Ectodermal cell (in vitro differentiated cells): ENCODE measurements around the gene NPC1L1.

Experiments used
- H3K27ac ChIP-seq: 2 replicates; pipeline ENCODE4 v1.7.0; 2013; ENCODE audit warnings: mild to moderate bottlenecking, low read depth, low read length; ENCODE audit not compliant: insufficient read depth, poor library complexity, severe bottlenecking
- H3K27me3 ChIP-seq: 2 replicates; pipeline ENCODE4 v1.7.0; 2013; ENCODE audit warnings: mild to moderate bottlenecking, low read length; ENCODE audit not compliant: insufficient read depth, control insufficient read depth, poor library complexity, severe bottlenecking
- H3K36me3 ChIP-seq: one replicate; pipeline ENCODE4 v1.7.0; 2013; ENCODE audit warnings: low read length; ENCODE audit not compliant: control insufficient read depth, insufficient read depth
- H3K4me1 ChIP-seq: one replicate; pipeline ENCODE4 v1.7.0; 2013; ENCODE audit warnings: low read length; ENCODE audit not compliant: control insufficient read depth, insufficient read depth
- H3K4me3 ChIP-seq: 2 replicates; pipeline ENCODE4 v1.7.0; 2013; ENCODE audit warnings: low read depth, low read length, control low read depth; ENCODE audit not compliant: insufficient read depth
- H3K9me3 ChIP-seq: 2 replicates; pipeline ENCODE4 v1.7.0; 2013; ENCODE audit warnings: mild to moderate bottlenecking, low read length, moderate library complexity; ENCODE audit not compliant: control insufficient read depth
- WGBS, 2 experiments: methylation state at CpG; one replicate each; pipeline ENCODE4 v1.1.7; 2013; ENCODE audit warnings: missing lambda C conversion rate in 2 of 2; 5-methylcytosine and 5-hydroxymethylcytosine counted together

Gene NPC1L1

GRCh38 chr7:44549457-44549856 lies 8.3 kb upstream of the NPC1L1 start:
- Histone ChIP-seq H3K9me3 (no peaks in the 10 kb centered on the region), H3K36me3 (no peaks in the 10 kb centered on the region), H3K4me1 (no peaks in the 10 kb centered on the region), H3K27me3 (no peaks in the 10 kb centered on the region), H3K27ac (no peak overlapping the region), H3K4me3 (no peak overlapping the region)
- WGBS, 2 experiments = 68 to 84% methylated on average over 3 of the region's 3 CpGs

GRCh38 chr7:44548893-44549292 lies 7.8 kb upstream of the NPC1L1 start:
- no peaks in the 10 kb centered on the region for H3K9me3 ChIP-seq
- no peak overlapping the region for H3K27ac ChIP-seq
- H3K36me3 ChIP-seq = no peaks in the 10 kb centered on the region
- no peaks in the 10 kb centered on the region for H3K4me1 ChIP-seq
- 80 to 85% methylated on average over 1 to 2 of the region's 3 CpGs for WGBS, 2 experiments
- H3K27me3 ChIP-seq = no peaks in the 10 kb centered on the region
- no peak overlapping the region for H3K4me3 ChIP-seq

GRCh38 chr7:44547536-44548231 lies 6.6 kb upstream of the NPC1L1 start:
- Histone ChIP-seq H3K27me3 (no peaks in the 10 kb centered on the region), H3K36me3 (no peaks in the 10 kb centered on the region), H3K27ac (no peak overlapping the region), H3K9me3 (no peaks in the 10 kb centered on the region), H3K4me1 (no peaks in the 10 kb centered on the region), H3K4me3 (no peak overlapping the region)
- 74 to 75% methylated on average over 6 of the region's 6 CpGs for WGBS, 2 experiments

GRCh38 chr7:44541876-44542610 lies 913 bp upstream of the NPC1L1 start:
- Histone ChIP-seq H3K27me3 (no peaks in the 10 kb centered on the region), H3K27ac (no peak overlapping the region), H3K36me3 (no peaks in the 10 kb centered on the region), H3K4me1 (no peaks in the 10 kb centered on the region), H3K9me3 (no peaks in the 10 kb centered on the region), H3K4me3 (no peak overlapping the region)
- WGBS, 2 experiments = 89 to 94% methylated on average over 6 of the region's 6 CpGs

GRCh38 chr7:44540592-44541027 lies 520 bp downstream of the NPC1L1 start:
- Histone ChIP-seq H3K9me3 (no peaks in the 10 kb centered on the region), H3K4me1 (no peaks in the 10 kb centered on the region), H3K27me3 (no peaks in the 10 kb centered on the region), H3K36me3 (no peaks in the 10 kb centered on the region), H3K4me3 (no peak overlapping the region), H3K27ac (no peak overlapping the region)
- 92 to 94% methylated on average over 5 of the region's 5 CpGs for WGBS, 2 experiments

- Histone ChIP-seq H3K4me1 (no peaks in the 10 kb centered on the region), H3K4me3 (no peak overlapping the region), H3K27ac (no peak overlapping the region), H3K36me3 (no peaks in the 10 kb centered on the region), H3K27me3 (no peaks in the 10 kb centered on the region), H3K9me3 (no peaks in the 10 kb centered on the region)
- WGBS, 2 experiments = 93 to 94% methylated on average over 27 of the region's 27 CpGs
These were observed 1.2 kb downstream of the NPC1L1 start for GRCh38 chr7:44539669-44540506.

GRCh38 chr7:44538798-44539668 lies 2.1 kb downstream of the NPC1L1 start:
- no peaks in the 10 kb centered on the region for H3K9me3 ChIP-seq
- H3K4me1 ChIP-seq = no peaks in the 10 kb centered on the region
- 94% methylated on average over 32 of the region's 32 CpGs for WGBS, 2 experiments
- H3K27me3 ChIP-seq = no peaks in the 10 kb centered on the region
- no peak overlapping the region for H3K4me3 ChIP-seq
- no peak overlapping the region for H3K27ac ChIP-seq
- no peaks in the 10 kb centered on the region for H3K36me3 ChIP-seq

GRCh38 chr7:44538093-44538797 lies 2.9 kb downstream of the NPC1L1 start:
- Histone ChIP-seq H3K27me3 (no peaks in the 10 kb centered on the region), H3K27ac (no peak overlapping the region), H3K4me1 (no peaks in the 10 kb centered on the region), H3K36me3 (no peaks in the 10 kb centered on the region), H3K4me3 (no peak overlapping the region), H3K9me3 (no peaks in the 10 kb centered on the region)
- 92 to 93% methylated on average over 17 of the region's 17 CpGs for WGBS, 2 experiments

GRCh38 chr7:44537442-44537841 lies 3.7 kb downstream of the NPC1L1 start:
- no peaks in the 10 kb centered on the region for H3K4me1 ChIP-seq
- H3K36me3 ChIP-seq = no peaks in the 10 kb centered on the region
- H3K27me3 ChIP-seq = no peaks in the 10 kb centered on the region
- H3K4me3 ChIP-seq = no peak overlapping the region
- H3K27ac ChIP-seq = no peak overlapping the region
- H3K9me3 ChIP-seq = no peaks in the 10 kb centered on the region
- 94% methylated on average over 6 of the region's 6 CpGs for WGBS, 2 experiments
